GM23338 (cell line): ENCODE measurements around the gene CRADD. TPM values are rescaled to one million over a fixed set of nuclear protein-coding genes. Genes with fewer than 3 reads are reported as not detected.

ENCODE experiments used
- ATAC-seq: fragments of 200-7000 bp; cut with Tn5 transposase; 3 replicates; pipeline ENCODE4 v1.9.1; 2020
- DNase-seq: peaks from one replicate; pipeline ENCODE4 v3.0.0-alpha.2; 2015; ENCODE audit warnings: low spot score
- H2AFZ ChIP-seq: fragments of 200-600 bp; sonication (generic); 2 replicates; pipeline ENCODE4 v1.8.0; 2016; ENCODE audit warnings: antibody characterized with exemption, mild to moderate bottlenecking, moderate library complexity
- H3F3A ChIP-seq: fragments of 200-600 bp; sonication (generic); replicated peaks from 2 replicates; pipeline ENCODE4 v1.8.0; 2017; ENCODE audit warnings: antibody characterized with exemption, mixed run types, low read depth
- H3K27ac ChIP-seq: fragments of 200-600 bp; sonication (generic); 2 replicates; pipeline ENCODE4 v1.6.1; 2016; ENCODE audit warnings: low read depth
- H3K27me3 ChIP-seq: fragments of 200-600 bp; sonication (generic); 2 replicates; pipeline ENCODE4 v1.8.0; 2016; ENCODE audit warnings: mild to moderate bottlenecking, mixed run types, moderate library complexity; ENCODE audit not compliant: insufficient read depth
- H3K36me3 ChIP-seq: fragments of 200-600 bp; sonication (generic); 2 replicates; pipeline ENCODE4 v1.8.0; 2016; ENCODE audit warnings: mild to moderate bottlenecking; ENCODE audit not compliant: insufficient read depth
- H3K4me1 ChIP-seq: fragments of 200-600 bp; sonication (generic); 2 replicates; pipeline ENCODE4 v1.8.0; 2016; ENCODE audit warnings: mild to moderate bottlenecking, moderate library complexity; ENCODE audit not compliant: insufficient read depth
- H3K4me2 ChIP-seq: fragments of 200-600 bp; sonication (generic); 2 replicates; pipeline ENCODE4 v1.7.1; 2017; ENCODE audit warnings: mixed run types
- H3K4me3 ChIP-seq: fragments of 200-600 bp; sonication (generic); 2 replicates; pipeline ENCODE4 v1.6.1; 2016; ENCODE audit warnings: mixed run types
- H3K79me2 ChIP-seq: fragments of 200-600 bp; sonication (generic); replicated peaks from 2 replicates; pipeline ENCODE4 v1.8.0; 2017; ENCODE audit warnings: mild to moderate bottlenecking; ENCODE audit not compliant: insufficient read depth
- H3K9me2 ChIP-seq: fragments of 200-600 bp; sonication (generic); 2 replicates; pipeline ENCODE4 v1.8.0; 2017; ENCODE audit not compliant: insufficient read depth
- H4K20me1 ChIP-seq: fragments of 200-600 bp; sonication (generic); replicated peaks from 2 replicates; pipeline ENCODE4 v1.8.0; 2017; ENCODE audit warnings: mild to moderate bottlenecking; ENCODE audit not compliant: insufficient read depth
- H3K27ac Mint-ChIP-seq: 2 replicates; pipeline ENCODE4 v1.8.0; 2020; ENCODE audit warnings: inconsistent platforms, mild to moderate bottlenecking, moderate library complexity, mixed read lengths
- H3K27me3 Mint-ChIP-seq: 3 replicates; pipeline ENCODE4 v1.8.0; 2022; ENCODE audit warnings: low read depth, mild to moderate bottlenecking, moderate library complexity, mixed read lengths, inconsistent platforms; ENCODE audit not compliant: insufficient read depth, poor library complexity
- H3K36me3 Mint-ChIP-seq: 3 replicates; pipeline ENCODE4 v1.8.0; 2021; ENCODE audit warnings: low read depth, mild to moderate bottlenecking, inconsistent platforms, moderate library complexity, mixed read lengths
- H3K4me1 Mint-ChIP-seq: 3 replicates; pipeline ENCODE4 v1.8.0; 2020; ENCODE audit warnings: mild to moderate bottlenecking, inconsistent platforms, mixed read lengths
- H3K4me3 Mint-ChIP-seq: 3 replicates; pipeline ENCODE4 v1.8.0; 2021; ENCODE audit warnings: moderate library complexity, mild to moderate bottlenecking, inconsistent platforms, mixed read lengths
- H3K9me3 Mint-ChIP-seq: 3 replicates; pipeline ENCODE4 v1.8.0; 2020; ENCODE audit warnings: moderate library complexity, mild to moderate bottlenecking, inconsistent platforms, mixed read lengths
- JUNB ChIP-seq: IDR thresholded peaks from one replicate; pipeline ENCODE4 v1.6.1; 2016; ENCODE audit warnings: antibody characterized with exemption; ENCODE audit not compliant: unreplicated experiment
- POLR2AphosphoS5 ChIP-seq: IDR thresholded peaks from 2 replicates; pipeline ENCODE4 v1.6.1; 2016; ENCODE audit warnings: antibody characterized with exemption, low read depth
- STAT1 ChIP-seq: IDR thresholded peaks from one replicate; pipeline ENCODE4 v1.6.1; 2016; ENCODE audit warnings: antibody characterized with exemption; ENCODE audit not compliant: unreplicated experiment
- ZNF114 ChIP-seq: fragments of 250-450 bp; sonication (Bioruptor Pico); IDR thresholded peaks from 2 replicates; pipeline ENCODE4 v1.5.0; 2020; ENCODE audit warnings: mild to moderate bottlenecking, moderate library complexity
- polyA plus RNA-seq: library from polyadenylated mRNA; unstranded; fragments of >200 nt; fragmentation: Nextera tagmentation; extraction: Ambion mirVana; gene quantifications from 2 replicates; pipeline ENCODE4 v1.2.1, GENCODE V29; 2016
- total RNA-seq: library from RNA; depleted of rRNA; stranded (reverse); fragments of >200 nt; shearing (Covaris generic); gene quantifications from 2 replicates; pipeline ENCODE4 v1.2.3, GENCODE V29; 2014
- TF ChIP-seq, protein P1 (sequence below): fragments of 250-450 bp; sonication (Bioruptor Pico); IDR thresholded peaks from 2 replicates; pipeline ENCODE4 v1.5.0; 2020; ENCODE audit warnings: mild to moderate bottlenecking, moderate library complexity

Gene CRADD
- total and polyA plus RNA-seq, 2 experiments from 2014 or later, result 6.3 to 27.9 TPM

DNA sequence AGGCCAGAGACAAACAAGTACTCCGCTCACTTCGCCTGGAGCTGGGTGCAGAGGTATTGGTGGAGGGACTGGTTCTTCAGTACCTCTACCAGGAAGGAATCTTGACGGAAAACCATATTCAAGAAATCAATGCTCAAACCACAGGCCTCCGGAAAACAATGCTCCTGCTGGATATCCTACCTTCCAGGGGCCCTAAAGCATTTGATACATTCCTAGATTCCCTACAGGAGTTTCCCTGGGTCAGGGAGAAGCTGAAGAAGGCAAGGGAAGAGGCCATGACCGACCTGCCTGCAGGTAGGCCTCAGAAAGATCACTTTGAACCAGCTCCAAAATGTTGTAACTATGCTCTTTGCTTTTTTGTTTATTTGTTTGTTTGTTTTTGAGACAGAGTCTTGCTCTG, 1.6 kb downstream of the CRADD start:
- ATAC-seq (no peak), DNase-seq (no peak)
- Histone ChIP-seq H3K4me2 (peak overlapping the region; percentile 88), H3K4me3 (peak overlapping the region; percentile 64; the same call in 1 of the 2 replicates), H3K27me3 (no peaks in the 10 kb centered on the region), H4K20me1 (no peaks in the 10 kb centered on the region), H3K9me2 (peaks cover 7% of the 10 kb centered on the region; the same call in 1 of the 2 replicates), H3K79me2 (no peaks in the 10 kb centered on the region), H3F3A (0 out of 2 replicates have a peak, but pooled peaks cover 3% of the 10 kb centered on the region), H3K4me1 (peaks cover 21% of the 10 kb centered on the region), H3K36me3 (no peaks in the 10 kb centered on the region), H3K27ac (peak overlapping the region; percentile 91; the same call in 1 of the 2 replicates), H2AFZ (peak overlapping the region; percentile 13; the same call in 1 of the 2 replicates)
- H3K9me3 Mint-ChIP-seq, result no peaks in the 10 kb centered on the region
- H3K27ac Mint-ChIP-seq, result peak overlapping the region; percentile 99
- H3K36me3 Mint-ChIP-seq, result 0 out of 3 replicates have a peak, but pooled peaks cover 2% of the 10 kb centered on the region
- peaks cover 10% of the 10 kb centered on the region for H3K27me3 Mint-ChIP-seq
- H3K4me1 Mint-ChIP-seq, result peaks cover 50% of the 10 kb centered on the region
- TF ChIP-seq JUNB (no peak), POLR2AphosphoS5 (no peak), STAT1 (no peak)
- TF ChIP-seq, protein P1, sequence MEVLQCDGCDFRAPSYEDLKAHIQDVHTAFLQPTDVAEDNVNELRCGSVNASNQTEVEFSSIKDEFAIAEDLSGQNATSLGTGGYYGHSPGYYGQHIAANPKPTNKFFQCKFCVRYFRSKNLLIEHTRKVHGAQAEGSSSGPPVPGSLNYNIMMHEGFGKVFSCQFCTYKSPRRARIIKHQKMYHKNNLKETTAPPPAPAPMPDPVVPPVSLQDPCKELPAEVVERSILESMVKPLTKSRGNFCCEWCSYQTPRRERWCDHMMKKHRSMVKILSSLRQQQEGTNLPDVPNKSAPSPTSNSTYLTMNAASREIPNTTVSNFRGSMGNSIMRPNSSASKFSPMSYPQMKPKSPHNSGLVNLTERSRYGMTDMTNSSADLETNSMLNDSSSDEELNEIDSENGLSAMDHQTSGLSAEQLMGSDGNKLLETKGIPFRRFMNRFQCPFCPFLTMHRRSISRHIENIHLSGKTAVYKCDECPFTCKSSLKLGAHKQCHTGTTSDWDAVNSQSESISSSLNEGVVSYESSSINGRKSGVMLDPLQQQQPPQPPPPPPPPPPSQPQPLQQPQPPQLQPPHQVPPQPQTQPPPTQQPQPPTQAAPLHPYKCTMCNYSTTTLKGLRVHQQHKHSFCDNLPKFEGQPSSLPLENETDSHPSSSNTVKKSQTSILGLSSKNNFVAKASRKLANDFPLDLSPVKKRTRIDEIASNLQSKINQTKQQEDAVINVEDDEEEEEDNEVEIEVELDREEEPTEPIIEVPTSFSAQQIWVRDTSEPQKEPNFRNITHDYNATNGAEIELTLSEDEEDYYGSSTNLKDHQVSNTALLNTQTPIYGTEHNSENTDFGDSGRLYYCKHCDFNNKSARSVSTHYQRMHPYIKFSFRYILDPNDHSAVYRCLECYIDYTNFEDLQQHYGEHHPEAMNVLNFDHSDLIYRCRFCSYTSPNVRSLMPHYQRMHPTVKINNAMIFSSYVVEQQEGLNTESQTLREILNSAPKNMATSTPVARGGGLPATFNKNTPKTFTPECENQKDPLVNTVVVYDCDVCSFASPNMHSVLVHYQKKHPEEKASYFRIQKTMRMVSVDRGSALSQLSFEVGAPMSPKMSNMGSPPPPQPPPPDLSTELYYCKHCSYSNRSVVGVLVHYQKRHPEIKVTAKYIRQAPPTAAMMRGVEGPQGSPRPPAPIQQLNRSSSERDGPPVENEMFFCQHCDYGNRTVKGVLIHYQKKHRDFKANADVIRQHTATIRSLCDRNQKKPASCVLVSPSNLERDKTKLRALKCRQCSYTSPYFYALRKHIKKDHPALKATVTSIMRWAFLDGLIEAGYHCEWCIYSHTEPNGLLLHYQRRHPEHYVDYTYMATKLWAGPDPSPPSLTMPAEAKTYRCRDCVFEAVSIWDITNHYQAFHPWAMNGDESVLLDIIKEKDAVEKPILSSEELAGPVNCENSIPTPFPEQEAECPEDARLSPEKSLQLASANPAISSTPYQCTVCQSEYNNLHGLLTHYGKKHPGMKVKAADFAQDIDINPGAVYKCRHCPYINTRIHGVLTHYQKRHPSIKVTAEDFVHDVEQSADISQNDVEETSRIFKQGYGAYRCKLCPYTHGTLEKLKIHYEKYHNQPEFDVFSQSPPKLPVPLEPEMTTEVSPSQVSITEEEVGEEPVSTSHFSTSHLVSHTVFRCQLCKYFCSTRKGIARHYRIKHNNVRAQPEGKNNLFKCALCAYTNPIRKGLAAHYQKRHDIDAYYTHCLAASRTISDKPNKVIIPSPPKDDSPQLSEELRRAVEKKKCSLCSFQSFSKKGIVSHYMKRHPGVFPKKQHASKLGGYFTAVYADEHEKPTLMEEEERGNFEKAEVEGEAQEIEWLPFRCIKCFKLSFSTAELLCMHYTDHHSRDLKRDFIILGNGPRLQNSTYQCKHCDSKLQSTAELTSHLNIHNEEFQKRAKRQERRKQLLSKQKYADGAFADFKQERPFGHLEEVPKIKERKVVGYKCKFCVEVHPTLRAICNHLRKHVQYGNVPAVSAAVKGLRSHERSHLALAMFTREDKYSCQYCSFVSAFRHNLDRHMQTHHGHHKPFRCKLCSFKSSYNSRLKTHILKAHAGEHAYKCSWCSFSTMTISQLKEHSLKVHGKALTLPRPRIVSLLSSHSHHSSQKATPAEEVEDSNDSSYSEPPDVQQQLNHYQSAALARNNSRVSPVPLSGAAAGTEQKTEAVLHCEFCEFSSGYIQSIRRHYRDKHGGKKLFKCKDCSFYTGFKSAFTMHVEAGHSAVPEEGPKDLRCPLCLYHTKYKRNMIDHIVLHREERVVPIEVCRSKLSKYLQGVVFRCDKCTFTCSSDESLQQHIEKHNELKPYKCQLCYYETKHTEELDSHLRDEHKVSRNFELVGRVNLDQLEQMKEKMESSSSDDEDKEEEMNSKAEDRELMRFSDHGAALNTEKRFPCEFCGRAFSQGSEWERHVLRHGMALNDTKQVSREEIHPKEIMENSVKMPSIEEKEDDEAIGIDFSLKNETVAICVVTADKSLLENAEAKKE (CRISPR knock-in tag), result no peak
- H3K4me3 Mint-ChIP-seq, result peak overlapping the region; percentile 90

DNA sequence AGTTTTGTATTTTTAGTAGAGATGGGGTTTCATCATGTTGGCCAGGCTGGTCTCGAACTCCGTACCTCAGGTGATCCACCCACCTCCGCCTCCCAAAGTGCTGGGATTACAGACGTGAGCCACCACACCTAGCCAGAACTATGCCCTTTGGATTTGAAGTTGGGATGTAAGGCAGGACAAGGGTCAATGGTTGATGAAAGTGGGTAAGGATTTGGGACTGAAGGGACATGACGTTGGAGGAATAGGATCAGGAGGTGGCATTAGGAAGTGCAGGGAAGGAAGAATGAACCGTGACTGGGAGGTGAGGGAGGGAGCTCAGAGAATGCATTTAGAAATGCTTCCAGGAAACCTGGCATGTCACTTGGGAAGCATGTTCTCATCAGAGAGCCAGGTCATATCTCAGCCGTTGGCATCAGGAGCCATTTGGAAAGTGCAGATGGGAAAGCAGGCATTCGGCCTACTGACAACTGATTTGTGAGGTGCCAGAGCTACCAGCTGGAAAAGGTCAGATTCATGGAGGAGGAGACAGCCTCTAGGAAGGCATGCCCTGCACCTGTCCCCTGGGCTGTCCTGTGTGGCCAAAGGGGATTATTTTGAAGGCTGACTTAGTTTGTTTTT, 2.2 kb downstream of the CRADD start:
- DNase-seq (no peak), ATAC-seq (no peak)
- Histone ChIP-seq H3K9me2 (peaks cover 7% of the 10 kb centered on the region; the same call in 1 of the 2 replicates), H3K4me1 (peaks cover 21% of the 10 kb centered on the region), H3K36me3 (no peaks in the 10 kb centered on the region), H2AFZ (no peak overlapping the region), H3K27me3 (no peaks in the 10 kb centered on the region), H3K27ac (no peak overlapping the region; the same call in 1 of the 2 replicates), H4K20me1 (no peaks in the 10 kb centered on the region), H3K4me2 (no peak overlapping the region), H3K4me3 (no peak overlapping the region), H3F3A (0 out of 2 replicates have a peak, but pooled peaks cover 3% of the 10 kb centered on the region), H3K79me2 (no peaks in the 10 kb centered on the region)
- H3K36me3 Mint-ChIP-seq, result 0 out of 3 replicates have a peak, but pooled peaks cover 2% of the 10 kb centered on the region
- no peaks in the 10 kb centered on the region for H3K9me3 Mint-ChIP-seq
- peaks cover 7% of the 10 kb centered on the region for H3K27me3 Mint-ChIP-seq
- H3K4me1 Mint-ChIP-seq, result peaks cover 49% of the 10 kb centered on the region
- 0 out of 3 replicates have a peak overlapping the region, but pooled peaks have one; percentile 90 for H3K4me3 Mint-ChIP-seq
- H3K27ac Mint-ChIP-seq, result no peak overlapping the region; the same call in 1 of the 2 replicates
- TF ChIP-seq JUNB (no peak), ZNF114 (CRISPR knock-in tag) (no peak)
- TF ChIP-seq, protein P1 (CRISPR knock-in tag), result no peak
